ENCODE results near the gene PDPN.

The PDPN gene

GRCh38 chr1:13617773-13618172 lies 34.1 kb downstream of the PDPN start:
- DNase-seq (ENCODE audit: low read depth in 2 of 2) = no peak

DNA sequence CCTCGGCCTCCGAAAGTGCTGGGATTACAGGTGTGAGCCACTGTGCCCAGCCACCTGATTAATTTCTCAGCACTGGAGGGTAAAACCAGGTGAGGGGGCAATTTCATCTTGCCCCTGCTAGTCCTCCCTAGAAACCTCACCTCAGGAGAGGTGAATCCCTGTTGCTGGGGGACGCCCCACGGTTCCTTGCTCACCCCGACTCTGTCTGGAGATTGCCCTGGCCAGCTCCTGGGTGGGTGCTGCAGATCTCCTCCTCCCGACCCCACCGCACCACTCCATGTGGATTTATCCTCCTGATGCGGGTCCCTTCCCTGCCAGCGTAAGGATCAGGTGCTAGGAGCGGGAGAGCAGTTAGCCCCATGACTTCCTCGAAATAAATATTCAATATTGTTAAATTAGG lies 34.9 kb downstream of the PDPN start:
- DNase-seq (ENCODE audit: low read depth in 2 of 2) = no peak

DNA sequence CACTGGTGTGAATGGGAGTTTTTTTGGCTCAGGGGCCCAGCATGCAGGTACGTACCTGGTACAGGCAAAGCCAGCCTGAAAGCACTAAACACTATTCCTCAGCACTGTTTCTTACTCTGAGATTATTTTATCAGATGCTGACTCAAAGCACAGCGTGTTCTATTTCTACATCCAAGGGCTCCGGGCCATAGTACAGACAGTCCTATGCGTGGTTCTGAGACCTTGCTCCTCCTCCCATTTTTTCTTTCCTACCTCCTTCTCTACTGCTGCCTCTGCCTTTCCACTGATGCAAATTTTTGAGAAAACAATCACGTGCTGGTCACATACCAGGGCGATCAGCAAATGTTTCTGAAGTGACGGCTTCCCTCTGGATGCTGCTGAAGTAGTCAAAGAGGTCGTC lies 36.3 kb downstream of the PDPN start:
- no peak for DNase-seq (ENCODE audit: low read depth in 2 of 2)

DNA sequence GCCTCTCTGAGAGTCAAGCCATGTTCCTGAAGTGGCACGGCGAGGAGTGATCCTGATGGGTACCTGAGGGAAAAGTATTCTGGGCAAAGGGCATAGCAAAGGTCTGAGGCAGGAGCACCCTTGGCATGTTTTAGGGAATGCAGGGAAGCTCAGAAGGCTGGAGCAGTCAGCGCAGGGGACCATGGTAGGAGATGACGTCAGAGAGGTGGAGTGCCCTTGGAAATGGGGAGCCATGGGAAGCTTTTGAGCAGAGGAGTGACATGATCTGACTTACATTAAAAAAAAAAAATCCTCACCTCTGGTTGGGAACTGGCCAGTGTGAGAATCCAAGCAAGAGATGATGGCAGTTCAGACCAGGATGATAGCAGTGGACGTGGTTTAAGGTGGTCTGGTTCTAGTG lies 37.2 kb downstream of the PDPN start:
- no peak for DNase-seq (ENCODE audit: low read depth in 2 of 2)

- no peak for DNase-seq (ENCODE audit: low read depth in 2 of 2)
Observed at GRCh38 chr1:13622446-13622845, 38.8 kb downstream of the PDPN start.

DNA sequence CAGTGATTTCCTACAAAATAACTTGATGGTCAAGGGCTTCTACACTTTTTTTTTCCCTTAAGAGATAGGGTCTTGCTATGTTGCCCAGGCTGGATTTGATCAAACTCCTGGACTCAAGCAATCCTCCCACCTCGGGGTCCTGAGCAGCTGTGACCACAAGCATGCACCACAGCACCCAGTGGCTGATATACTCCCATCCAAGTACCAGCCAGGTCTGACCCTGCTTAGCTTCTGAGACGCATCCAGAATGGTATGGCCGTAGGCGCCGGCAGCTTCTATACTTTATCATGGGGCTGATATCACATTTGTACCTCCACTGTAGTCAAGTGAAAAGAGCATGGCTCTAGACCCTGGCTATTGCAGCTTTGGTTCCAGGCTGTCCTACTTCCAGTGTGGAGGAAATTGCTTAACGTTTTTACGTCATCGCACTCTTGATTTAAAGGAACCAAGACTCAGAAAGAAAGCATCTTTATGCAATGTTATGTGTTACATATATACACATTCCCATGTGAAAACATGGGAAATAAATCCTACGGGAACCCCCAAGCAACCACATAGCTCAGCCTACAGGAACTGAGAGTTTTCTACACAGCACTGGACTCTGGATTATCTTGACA lies 39.5 kb downstream of the PDPN start:
- no peak for DNase-seq (ENCODE audit: low read depth in 2 of 2)

DNA sequence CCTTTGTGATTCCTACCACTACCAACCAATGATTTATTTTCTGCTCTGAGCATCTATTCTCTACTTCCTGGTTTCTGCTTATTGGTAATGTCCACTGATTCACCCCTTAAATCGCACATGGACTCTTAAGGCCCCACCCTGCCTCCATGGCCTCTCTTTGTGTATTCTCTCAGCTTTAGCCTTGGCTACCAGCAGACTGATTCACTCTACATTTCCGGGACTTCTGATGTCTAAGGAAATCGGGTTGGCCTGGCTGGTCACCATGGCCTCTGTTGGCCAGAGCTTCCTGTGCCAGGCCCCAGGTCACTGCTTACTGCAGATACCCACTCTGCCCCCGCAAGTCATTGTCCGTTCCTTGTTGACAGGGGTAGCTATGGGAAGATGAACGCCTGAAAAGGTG lies 40.9 kb downstream of the PDPN start:
- DNase-seq (ENCODE audit: low read depth in 2 of 2) = no peak

GRCh38 chr1:13627127-13627526 lies 43.5 kb downstream of the PDPN start:
- DNase-seq (ENCODE audit: low read depth in 2 of 2) = no peak

- DNase-seq (ENCODE audit: low read depth in 2 of 2) = no peak
Observed at GRCh38 chr1:13628218-13628617, 44.6 kb downstream of the PDPN start.

DNA sequence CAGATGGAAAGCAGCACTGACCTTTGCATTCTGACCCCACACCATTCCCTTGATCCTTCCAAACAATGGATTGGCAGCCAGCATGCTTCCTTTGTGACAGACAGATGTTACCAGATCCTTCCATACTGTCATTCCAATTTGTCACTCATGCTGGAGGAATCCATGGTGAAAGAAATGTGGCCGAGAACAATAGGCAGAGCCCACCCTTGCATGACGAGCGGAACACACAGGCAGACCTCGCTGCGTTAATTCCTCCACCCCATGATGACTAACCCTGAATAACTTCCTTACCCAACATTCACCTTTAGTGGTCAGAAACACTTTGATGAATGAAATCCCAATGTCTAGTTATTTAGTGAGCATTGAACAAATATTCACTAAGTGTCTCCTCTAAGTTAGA lies 45.1 kb downstream of the PDPN start:
- no peak for DNase-seq (ENCODE audit: low read depth in 2 of 2)

DNA sequence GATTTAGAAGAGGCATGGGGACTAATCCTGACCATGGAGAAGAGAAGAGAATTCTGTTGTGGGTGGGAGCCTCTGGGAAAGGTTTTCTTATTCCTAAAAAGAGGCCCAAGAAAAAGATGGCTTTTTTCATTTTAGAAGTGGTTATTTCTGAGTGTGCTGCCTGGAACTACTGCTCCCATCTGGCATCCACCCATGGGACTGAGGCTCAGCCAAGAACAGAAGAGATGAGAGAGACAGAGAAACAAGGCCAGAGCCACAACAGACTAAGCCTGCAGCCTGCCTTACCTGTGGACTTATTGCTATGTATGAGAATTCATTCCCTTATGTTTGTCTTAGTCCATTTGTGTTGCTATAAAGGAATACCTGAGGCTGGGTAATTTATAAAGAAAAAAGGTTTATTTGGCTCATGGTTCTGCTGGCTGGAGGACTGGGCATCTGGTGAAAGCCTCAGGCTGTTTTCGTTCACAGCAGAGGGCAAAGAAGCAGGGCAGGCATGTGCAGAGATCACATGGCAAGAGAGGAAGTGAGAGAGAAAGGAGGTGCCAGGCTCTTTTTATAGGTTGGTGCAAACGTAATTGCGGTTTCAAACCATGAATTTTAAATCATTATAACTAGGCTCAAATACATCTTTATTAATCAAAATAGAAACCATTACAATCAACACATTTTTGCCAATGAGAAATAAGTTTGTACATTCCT lies 58.8 kb downstream of the PDPN start:
- no peak for DNase-seq (ENCODE audit: low read depth in 2 of 2)

DNA sequence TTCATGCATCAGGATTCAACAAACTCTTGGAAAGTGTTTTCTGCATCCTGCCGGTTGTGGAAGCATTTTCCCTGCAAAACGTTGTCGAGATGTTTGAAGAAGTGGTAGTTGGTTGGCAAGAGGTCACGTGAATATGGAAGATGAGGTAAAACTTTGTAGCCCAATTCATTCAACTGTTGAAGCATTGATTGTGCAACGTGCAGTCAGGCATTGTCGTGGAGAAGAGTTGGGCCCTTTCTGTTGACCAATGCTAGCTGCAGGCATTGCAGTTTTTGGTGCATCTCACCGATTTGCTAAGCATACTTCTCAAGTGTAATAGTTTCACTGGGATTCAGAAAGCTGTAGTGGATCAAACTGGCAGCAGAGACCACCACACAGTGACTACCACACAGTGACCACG lies 59.4 kb downstream of the PDPN start:
- no peak for DNase-seq (ENCODE audit: low read depth in 2 of 2)

DNA sequence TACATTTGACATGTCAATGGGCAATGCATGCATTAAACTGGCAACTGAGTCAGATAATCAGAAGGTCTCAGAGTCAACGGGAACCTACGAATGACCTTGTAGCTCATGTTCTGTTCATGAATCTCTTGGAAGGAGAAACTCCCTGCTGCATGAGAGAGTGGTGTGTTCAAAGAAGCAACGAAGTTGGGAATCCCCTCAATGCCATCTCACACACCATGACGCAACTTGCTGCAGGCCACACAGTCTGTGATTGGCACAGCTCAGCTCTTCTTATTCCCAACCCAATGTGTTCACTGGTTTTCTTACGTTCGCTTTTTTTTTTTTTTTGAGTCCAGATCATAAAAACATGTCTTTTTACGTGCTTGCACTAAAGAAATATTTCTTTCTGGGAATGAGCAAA lies 62.9 kb downstream of the PDPN start:
- no peak for DNase-seq (ENCODE audit: low read depth in 2 of 2)

- no peak for DNase-seq (ENCODE audit: low read depth in 2 of 2)
Observed at GRCh38 chr1:13651279-13651678, 67.6 kb downstream of the PDPN start.

DNA sequence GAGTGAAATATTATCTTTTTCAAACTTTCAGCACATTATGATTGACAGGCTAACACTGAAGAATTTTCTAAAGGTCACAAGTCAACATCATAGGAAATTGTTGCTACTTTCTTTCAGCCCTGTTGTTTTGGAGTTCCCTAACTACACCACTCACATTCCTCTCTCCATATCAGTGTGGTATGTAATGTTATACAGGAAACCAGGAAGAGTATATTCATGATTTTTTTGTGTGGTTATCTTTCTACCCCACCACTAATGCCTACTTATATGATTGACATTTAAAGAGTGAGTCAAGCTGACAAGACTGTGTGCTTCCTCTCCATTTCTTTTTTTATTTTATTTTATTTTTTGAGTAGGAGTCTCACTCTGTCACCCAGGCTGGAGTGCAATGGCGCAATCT lies 68.6 kb downstream of the PDPN start:
- DNase-seq (ENCODE audit: low read depth in 2 of 2) = no peak

- DNase-seq (ENCODE audit: low read depth in 2 of 2) = no peak
Observed at GRCh38 chr1:13661539-13661938, 77.9 kb downstream of the PDPN start.

DNA sequence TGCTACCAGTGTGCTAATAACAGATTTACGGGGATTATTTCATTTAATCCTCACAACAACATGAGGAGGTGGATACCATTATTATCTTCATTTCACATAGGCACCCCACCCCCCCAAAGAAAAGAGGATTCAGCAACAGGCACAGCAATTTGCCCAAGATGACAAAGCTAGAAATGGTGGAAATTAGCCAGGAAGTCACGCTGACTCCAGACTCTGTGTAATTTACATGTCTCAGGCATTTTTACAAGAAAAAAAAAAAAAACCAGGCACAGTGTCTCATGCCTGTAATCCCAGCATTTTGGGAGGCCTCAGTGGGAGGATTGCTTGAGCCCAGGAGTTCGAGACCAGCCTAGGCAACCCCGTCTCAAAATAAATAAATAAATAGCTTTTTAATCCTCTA lies 78.9 kb downstream of the PDPN start:
- DNase-seq (ENCODE audit: low read depth in 2 of 2) = no peak

DNA sequence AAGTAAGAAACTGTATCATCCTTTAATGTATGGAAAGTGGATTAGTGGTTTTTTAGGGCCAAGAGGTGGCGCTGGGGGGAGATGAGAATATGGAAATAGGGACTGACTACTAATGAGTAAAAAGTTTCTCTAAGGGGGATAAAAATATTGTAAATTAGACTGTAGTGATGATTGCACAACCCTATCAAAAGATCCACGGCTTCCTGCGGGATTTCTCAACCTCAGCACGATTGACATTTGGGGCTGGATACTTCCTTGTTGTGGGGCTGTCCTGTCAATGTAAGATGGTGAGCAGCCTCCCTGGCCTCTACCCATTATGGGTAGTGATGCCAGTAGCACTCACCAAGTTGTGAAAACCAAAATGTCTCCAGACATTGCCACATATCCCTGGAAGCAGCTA lies 80.3 kb downstream of the PDPN start:
- no peak for DNase-seq (ENCODE audit: low read depth in 2 of 2)

GRCh38 chr1:13664451-13664850 lies 80.8 kb downstream of the PDPN start:
- no peak for DNase-seq (ENCODE audit: low read depth in 2 of 2)

GRCh38 chr1:13666317-13666716 lies 82.7 kb downstream of the PDPN start:
- DNase-seq (ENCODE audit: low read depth in 2 of 2) = no peak
